Activated CD4-positive, alpha-beta T cell treated with anti-CD3 and anti-CD28 coated beads, Interleukin-2, Interleukin-6, amounts not matched to agents 100 ng/mL and 50 ng/mL, durations not matched to agents 16 hours and 8 hours (primary cell): ENCODE data around the gene WIPF2.
"Not testable (repeated sequence)": the region's sequence is repeated elsewhere in the genome, so short reads cannot be mapped to it uniquely, and the experiment has no call there.

Experiments used
- DNase-seq: peaks from one replicate; pipeline ENCODE4 v3.0.0-alpha.2; 2020

Gene WIPF2

DNA sequence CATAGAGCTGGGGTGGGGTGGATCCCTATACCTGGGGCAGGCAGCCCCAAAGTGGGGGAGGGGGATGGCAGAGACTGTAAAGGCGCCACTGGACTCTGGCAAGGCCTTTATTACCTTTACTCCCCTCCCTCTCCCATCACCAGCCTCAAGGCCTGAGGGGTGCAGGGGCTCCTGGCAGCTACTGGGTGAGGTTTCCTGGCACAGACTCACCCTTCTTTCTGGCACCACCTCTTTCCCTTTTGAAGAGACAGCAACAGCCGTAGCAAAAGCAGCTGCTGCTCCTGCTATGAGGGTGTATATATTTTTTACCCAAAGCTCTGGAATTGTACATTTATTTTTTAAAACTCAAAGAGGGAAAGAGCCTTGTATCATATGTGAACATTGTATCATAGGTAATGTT is 24.3 kb upstream of the WIPF2 start:
- DNase-seq, result no peak

DNA sequence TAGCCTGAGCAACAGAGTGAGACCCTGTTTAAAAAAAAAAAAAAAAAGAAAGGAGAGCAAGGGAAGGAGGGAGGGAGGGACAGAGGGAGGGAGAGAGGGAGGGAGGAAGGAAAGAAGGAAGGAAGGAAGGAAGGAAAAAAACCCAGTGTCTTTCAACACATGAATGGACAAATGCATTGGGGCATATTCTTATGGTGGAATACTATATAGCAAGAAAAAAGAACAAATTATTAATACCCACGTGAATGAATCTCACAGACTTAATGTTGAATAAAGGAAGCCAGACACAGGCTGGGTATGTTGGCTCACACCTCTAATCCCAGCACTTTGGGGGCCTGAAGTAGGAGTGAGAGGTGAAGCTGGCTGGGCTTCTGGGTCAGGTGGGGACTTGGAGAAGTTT is 21.6 kb upstream of the WIPF2 start:
- DNase-seq, result no peak

DNA sequence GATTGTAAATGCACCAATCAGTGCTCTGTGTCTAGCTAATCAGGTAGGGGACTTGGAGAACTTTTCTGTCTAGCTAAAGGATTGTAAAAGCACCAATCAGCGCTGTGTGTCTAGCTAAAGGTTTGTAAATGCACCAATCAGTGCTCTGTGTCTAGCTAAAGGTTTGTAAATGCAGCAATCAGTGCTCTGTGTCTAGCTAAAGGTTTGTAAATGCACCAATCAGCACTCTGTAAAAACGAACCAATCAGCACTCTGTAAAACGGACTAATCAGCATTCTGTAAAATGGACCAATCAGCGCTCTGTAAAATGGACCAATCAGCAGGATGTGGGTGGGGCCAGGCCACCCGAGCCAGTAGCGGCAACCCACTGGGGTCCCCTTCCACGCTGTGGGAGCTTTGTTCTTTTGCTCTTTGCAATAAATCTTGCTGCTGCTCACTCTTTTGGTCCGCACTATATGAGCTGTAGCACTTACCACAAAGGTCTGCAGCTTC is 21.1 kb upstream of the WIPF2 start:
- DNase-seq, result not testable (repeated sequence)

DNA sequence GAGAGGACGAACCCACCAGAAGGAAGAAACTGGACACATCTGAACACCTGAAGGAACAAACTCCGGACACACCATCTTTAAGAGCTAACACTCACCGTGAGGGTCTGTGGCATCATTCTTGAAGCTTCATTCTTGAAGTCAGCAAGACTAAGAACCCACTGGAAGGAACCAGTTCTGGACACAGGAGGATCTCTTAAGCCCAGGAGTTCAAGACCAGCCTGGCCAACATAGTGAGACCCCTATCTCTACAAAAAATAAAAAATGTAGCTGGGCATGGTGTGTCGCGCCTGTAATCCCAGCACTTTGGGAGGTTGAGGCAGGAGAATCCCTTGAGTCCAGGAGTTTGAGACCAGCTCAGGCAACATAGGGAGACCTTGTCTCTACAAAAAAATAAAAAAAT is 20.5 kb upstream of the WIPF2 start:
- no peak for DNase-seq

DNA sequence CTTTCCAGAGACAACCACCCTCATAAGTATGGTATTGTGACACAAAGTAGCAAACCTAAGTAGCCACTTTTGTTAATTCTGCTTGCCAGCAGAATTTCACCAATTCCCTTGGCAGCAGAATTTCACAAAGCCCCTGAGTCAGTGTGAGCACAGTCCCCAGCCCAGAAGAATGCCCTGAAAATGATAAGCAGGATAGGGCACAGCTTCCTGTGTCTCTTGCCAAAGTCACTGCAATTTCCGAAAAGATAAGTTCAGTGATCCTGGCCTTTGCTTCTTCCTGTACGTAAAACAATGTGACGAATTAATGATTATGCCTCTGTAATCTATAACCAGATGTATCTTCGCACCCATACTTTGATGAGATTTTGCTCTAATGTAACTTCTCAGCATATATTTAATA is 16.0 kb upstream of the WIPF2 start:
- no peak for DNase-seq

DNA sequence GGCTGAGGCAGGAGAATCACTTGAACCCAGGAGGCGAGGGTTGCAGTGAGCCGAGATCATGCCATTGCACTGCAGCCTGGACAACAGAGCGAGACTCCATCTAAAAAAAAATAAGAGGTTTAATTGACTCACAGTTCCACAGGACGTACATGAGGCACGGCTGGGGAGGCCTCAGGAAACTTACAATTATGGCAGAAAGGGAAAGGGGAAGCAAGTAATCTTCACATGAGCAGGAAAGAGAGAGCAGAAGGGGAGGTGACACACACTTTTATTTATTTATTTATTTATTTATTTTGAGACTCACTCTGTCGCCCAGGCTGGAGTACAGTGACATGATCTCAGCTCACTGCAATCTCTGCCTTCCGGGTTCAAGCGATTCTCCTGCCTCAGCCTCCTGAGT is 12.9 kb upstream of the WIPF2 start:
- DNase-seq, result not testable (repeated sequence)

DNA sequence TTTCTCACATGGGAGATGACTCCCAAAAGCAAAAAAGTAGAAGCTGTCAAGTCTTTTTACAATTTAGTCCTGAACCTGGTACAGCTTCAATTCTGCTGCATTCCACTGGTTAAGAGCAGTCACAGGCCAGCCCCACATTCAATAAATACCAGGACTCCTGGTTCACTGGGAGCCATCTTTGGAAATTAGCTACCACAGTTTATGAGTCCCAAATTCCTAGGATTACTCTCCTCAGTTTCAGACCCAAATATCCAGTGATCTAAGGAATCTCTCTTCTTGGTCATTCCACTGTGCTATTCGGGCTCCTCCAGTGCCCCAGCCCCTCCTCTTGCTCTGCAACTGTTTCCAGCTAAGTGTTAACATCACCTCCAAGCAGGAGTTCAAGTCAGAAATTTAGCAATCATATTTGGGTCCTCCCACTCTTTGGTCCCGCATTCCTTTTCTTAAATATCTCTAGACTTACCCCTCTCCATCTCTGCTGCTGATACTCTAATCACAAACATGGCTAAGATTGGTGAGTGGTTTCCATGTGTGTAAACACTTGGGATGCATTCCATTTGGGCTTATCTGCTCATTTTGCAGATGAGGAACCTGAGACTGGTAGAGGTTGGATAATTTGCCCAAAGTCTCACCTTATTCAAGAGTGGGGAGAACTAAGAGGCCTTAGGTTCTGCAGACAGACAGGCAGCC is 9.6 kb upstream of the WIPF2 start:
- DNase-seq, result no peak

DNA sequence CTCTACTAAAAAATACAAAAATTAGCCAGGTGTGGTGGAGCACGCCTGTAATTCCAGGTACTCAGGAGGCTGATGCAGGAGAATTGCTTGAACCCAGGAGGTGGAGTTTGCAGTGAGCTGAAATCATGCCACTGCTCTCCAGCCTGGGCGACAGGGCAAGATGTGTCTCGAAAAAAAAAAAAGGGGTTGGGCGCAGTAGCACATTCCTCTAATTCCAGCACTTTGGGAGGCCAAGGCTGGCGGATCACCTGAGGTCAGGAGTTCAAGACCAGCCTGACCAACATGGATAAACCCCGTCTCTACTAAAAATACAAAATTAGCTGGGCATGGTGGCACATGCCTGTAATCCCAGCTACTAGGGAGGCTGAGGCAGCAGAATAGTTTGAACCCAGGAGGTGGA is 5.2 kb upstream of the WIPF2 start:
- DNase-seq, result not testable (repeated sequence)

DNA sequence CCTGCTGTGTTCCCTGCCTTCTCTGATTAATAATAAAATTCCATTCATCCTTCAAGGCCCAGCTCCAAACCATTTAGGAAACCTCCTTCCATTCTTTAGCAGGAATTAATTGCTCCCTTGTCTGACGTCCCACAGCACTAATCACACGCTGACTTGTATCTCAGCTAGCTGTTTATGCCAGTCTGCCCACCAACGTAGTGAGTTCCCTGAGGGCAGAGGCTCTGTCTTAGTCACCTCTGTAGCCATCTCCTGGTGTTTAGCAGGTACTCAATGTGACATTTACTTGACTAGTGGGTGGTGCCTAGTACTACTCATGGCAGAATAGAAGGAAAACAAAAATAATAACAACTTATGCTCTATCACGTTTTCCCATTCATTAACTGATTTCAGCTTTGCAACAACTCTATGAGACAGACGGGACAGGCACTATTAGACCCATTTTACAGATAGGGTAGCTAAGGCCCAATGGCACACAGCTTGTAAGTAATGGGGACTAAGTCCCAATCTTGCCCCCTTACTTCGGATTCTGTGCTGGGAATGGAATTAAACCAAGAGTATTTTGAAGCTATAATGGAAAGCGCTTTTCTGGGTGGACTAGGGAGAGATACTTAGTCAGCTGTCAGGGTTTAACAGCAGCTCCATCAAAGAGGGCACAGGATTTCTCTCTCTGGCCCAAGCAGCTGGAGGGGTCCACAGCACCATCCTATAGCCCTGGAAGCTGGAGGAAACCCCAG is 931 bp upstream of the WIPF2 start:
- DNase-seq, result no peak

DNA sequence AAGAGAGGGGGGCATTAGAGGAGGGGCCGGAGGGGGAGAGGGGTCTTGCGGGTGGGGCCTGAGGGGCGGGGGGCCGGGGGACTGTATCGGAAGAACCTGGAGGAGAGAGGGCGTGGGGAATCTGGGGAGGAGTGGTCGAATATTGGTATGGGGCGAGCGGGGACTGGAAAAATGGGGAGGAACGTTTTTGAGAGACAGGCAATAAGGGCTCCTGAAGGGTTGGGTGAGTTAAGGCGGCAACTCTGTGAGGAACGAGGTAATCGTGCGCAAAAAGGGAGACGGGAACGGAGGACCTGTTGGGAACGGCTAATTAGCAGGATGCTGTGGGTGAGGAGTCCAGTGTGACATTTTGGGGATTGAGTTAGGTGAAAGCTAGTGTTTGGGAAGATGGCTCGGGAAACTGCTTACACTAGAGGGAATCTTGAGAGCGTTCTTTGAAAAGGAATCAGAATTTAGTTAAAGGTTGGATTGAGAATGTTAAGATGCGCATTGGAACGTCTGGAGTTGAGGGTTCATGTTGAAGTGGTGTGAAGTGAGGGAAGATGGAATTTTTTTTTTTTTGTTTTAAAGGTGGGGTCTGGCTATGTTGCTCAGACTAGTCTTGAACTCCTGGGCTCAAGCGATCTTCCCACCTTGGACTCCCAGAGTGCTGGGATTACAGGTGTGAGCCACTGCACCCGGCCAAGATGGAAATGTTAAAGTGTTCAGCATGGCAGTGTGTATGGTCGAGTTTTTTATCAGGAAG is 662 bp downstream of the WIPF2 start:
- DNase-seq, result peak; percentile 36

DNA sequence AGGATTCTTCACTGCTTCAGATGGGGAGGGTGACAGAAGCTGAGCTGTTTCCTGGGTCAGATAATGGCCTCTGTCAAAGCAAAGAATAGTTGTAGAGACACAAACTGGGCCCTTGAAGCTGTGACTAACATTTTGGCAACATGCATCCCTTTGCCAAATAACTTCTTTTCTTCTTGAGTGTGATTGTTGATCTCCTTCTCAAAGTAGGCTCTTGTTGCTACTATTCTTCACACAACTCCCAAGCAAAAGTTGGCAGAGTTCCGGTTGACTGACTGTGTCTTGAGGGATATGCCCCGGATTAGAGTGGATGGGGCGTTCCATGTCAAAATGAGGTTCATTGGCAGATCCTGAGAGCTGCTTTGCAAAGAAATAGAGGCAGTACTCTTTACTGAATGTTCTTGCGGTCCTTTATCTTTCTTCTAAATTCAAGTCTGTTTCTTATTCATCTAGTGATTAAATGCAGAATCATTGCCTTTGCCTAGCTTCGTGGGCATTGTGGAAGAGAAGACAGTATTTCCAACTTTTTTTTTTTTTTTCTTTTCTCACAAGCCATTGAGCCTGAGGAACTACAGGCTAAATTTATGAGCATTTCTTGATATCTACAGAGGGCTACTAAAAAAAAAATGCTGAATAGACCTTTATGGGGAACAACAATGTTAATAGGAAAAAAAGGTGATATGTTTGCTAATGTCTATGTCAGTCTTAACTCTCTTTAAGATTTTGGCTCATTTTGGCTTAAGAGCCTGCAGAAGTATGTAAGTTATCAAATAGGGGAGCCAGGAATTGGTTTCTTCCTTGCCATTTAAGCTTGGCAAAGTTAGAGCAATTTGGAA is 5.8 kb downstream of the WIPF2 start:
- DNase-seq, result no peak

DNA sequence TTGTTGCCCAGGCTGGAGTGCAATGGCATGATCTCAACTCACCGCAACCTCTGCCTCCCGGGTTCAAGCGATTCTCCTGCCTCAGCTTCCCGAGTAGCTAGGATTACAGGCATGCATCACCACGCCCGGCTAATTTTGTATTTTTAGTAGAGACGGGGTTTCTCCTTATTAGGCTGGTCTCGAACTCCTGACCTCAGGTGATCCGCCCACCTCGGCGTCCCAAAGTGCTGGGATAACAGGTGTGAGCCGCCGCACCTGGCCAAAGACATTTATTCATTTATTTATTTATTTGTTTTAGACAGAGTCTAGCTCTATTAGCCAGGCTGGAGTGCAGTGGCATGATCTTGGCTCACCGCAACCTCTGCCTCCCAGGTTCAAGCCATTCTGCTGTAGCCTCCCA is 10.0 kb downstream of the WIPF2 start:
- DNase-seq, result not testable (repeated sequence)

DNA sequence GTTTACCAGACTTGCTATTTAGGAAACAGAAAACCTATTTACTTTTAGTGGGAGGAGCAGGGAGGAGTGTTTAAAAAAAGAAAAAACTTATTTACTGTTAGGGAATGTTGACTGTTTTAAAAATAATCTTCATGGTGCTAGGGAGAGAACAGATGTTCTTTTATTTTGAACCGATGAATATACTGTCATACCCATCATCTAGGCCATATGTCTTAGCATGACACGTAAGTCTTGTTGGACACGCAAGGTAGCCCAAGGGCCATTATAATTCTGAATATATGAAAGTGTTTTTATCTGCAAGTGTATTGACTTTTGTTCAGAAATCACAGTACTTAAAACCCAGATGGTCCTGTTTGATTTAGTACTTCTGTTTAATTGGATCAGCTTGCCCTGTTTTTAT is 11.6 kb downstream of the WIPF2 start:
- DNase-seq, result no peak

DNA sequence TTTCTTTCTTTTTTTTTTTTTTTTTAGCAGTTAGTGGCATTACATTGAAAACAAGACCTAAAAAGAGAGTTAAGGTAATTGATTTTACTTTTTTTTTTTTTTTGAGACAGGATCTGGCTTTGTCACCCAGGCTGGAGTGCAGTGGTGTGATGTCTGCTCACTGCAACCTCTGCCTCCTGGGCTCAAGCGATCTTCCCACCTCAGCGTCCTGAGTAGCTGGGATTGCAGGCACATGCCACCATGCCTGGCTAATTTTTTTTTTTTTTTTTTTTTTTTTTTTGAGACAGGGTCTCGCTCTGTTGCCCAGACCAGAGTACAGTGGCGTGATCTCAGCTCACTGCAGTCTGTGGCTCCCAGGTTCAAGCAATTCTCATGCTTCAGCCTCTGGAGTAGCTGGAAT is 12.8 kb downstream of the WIPF2 start:
- not testable (repeated sequence) for DNase-seq

DNA sequence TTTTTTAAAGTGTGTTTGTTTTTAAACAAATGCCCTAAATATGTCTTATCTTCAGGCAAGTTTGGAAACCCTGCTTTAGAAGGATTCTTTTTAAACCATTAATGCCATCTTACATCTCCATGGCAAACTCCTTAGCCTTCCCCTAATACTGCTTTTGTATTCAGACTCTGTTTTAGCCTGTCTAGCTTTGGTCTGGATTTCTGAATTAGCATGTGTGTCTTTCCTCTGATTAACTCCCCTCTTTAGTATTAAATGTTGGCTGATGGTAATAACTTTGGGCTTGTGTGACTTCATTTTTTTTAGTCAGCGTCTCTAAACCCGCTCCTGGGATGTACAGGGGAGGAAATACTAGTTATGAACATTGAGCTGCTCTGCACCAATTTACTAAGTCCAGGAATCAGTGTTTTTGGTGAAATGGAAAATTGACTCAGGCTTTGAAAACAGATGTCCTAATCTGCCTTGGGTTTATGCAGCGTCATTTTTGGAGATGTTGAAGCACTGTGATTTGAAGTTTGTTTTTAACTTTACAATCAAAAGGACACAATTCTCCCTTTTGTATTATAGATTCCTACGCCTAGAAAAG is 22.2 kb downstream of the WIPF2 start:
- no peak for DNase-seq

DNA sequence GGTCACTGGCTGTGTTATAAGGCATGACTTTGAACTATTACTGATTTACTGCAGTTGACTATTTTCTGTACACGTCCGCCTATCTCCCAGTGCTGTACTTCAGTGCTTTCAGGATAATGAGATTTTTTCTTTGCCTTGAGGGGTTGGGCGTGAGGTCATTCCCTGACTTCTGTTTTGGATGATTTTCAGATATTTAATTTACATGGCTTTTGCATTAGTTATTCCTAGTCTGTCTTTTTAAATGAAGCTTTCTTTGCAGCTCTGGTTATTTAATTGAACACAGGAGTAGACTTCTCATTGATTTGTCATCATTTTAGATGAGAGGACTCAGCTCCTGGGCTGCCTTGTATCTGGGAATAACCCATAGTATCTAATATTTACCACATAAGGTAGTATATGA is 23.7 kb downstream of the WIPF2 start:
- no peak for DNase-seq

DNA sequence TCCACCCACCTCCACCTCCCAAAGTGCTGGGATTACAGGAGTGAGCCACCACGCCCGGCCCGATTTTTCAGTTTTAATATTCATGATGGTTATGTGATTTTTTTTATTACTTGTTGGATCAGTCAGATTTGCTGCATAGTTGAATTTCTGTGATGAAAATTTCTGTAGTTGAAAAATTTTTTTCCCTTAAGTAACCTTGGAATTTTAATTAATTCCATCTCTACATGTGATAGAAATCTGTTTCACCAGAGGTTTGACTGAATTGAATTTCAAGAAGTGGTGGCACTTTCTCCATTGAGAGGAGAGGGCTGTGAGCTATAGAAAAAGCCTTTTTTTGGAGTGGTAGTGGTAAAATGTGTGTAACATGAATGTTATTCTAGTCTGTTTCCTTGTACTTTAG is 24.7 kb downstream of the WIPF2 start:
- DNase-seq, result no peak

DNA sequence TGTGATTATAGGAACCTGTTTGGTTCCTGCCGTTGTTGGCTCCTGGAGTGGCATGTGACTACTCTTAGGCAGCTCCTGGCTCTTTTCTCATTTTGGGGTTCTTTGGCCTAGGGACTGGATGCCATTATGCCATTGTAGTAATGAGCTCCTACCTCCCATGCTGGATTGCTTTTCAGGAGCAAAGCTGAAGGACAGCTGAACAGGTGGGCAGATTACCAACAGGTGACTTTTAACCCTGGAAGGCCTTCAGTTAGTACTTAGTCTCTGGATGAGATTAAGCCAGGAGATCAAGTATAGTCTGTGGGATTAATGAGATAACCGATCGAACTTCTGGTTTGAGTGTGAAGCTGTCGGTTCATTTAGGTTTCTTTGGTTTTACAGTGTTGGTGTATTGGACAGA is 25.2 kb downstream of the WIPF2 start:
- no peak for DNase-seq

DNA sequence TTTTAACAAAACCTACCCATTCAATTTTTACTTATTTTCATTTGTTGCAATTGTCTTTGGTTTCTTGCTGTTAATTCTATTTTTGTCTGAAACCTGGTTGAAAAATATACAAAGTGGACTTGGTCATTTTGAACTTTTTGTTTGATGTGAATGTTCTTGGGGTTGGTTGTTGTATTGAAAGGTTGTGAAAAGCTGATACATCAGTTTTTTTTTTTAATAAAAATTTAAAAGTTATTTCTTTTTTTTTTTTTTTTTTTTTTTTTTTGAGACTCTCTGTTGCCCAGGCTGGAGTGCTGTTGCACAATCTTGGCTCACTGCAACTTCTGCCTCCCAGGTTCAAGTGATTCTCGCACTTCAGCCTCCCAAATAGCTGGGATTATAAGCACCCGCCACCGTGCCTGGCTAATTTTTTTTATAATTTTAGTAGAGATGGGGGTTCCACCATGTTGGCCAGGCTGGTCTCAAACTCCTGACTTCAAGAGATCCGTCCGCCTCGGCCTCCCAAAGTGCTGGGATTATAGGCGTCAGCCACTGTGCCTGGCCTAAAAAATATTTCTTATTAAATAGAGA is 28.9 kb downstream of the WIPF2 start:
- no peak for DNase-seq

DNA sequence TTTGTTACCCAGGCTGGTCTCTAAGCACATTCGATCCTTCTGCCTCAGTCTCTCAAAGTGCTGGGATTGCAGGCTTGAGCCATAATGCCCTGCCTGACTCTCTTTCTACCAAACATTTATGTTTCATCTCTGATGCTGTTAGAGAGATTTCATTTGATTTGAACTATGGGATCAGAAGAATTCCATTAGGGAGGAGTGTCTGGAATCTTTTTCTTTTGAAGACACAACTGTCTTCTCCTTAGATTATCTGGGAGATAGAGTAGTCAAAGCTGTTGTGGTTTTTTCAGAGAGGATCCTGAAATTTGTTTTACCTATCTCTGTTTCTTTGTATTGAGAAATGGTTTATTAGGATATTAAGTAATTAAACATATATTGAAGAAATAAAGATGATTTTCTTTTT is 29.4 kb downstream of the WIPF2 start:
- DNase-seq, result no peak

DNA sequence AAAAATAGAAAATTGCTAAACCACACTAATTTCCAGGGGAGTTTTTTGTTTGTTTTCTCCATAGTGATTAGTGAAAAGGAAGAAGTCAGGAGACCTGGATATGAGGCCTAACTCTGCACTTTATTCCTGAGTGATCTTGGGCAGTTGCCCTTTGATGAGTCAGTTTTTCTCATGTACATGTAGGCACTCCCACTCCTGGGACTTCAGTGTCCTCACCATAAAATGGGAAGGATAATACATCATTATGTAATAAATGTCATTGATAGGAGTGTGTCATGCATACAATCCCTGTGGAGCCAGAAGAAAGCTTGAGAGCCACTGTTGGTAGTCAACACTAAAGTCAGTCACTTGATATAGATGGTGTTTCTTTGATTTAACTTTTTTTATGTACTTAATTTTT is 32.5 kb downstream of the WIPF2 start:
- no peak for DNase-seq

DNA sequence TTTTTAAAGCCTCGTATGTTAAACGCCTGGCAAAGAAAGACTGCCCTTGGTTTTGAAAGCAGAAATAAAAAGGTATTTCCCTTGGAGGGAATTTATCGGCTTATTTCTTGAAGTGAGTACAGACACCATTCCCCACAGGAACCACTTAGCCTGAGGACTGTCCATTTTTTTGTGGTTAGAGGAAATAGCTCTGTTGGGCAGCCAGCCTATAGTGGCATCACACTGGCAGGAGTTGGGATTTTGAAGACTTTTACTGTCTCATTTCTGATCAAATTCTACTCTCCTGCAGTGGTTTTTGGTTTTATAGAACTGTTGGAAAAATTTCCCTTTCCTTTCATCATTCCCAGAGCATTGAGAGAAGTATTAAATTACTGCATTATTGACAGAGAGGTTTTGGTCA is 34.5 kb downstream of the WIPF2 start:
- DNase-seq, result no peak
